Measurements from ENCODE around the gene PAX7. TPM values are rescaled to one million over a fixed set of nuclear protein-coding genes. Genes with fewer than 3 reads are reported as not detected.

PAX7 gene
- total RNA-seq, 4 donors from 2014 or later: not detected

DNA sequence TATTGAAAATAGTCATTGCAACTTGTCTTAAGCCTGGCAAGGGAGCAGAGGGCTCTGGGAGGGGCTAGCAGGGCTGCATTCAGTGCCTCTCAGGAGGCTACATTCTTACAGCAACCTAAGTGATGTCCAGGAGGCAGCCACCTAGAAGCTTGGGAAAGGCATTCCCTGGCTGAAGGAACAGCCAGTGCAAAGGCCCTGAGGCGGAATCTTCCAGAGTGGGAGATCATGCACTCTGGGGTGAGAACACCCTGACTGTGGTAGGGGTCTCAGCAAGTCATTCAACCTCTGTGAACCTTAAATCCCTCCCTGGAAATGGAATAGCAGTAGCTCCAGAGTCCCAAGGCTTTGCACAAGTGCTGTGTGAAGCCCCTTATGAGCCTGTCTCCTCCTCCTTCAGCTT, 144.7 kb downstream of the PAX7 start:
- no peak overlapping the region for H3K4me3 ChIP-seq
- no peaks in the 10 kb centered on the region for H3K36me3 ChIP-seq
- no peaks in the 10 kb centered on the region for H3K4me1 ChIP-seq
- peaks cover 0 to 4% of the 10 kb centered on the region in 2 donors for H3K27me3 ChIP-seq
- no peaks in the 10 kb centered on the region for H3K9me3 ChIP-seq
- no peak for DNase-seq
- no peak overlapping the region for H3K27ac ChIP-seq
- TF ChIP-seq, protein P1, sequence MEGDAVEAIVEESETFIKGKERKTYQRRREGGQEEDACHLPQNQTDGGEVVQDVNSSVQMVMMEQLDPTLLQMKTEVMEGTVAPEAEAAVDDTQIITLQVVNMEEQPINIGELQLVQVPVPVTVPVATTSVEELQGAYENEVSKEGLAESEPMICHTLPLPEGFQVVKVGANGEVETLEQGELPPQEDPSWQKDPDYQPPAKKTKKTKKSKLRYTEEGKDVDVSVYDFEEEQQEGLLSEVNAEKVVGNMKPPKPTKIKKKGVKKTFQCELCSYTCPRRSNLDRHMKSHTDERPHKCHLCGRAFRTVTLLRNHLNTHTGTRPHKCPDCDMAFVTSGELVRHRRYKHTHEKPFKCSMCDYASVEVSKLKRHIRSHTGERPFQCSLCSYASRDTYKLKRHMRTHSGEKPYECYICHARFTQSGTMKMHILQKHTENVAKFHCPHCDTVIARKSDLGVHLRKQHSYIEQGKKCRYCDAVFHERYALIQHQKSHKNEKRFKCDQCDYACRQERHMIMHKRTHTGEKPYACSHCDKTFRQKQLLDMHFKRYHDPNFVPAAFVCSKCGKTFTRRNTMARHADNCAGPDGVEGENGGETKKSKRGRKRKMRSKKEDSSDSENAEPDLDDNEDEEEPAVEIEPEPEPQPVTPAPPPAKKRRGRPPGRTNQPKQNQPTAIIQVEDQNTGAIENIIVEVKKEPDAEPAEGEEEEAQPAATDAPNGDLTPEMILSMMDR (IDR thresholded peaks at IDR 0.05): no peak
- no peak for TF ChIP-seq POLR2A (IDR thresholded peaks at IDR 0.05)
- intact Hi-C loops (cut with DNase I; ENCODE audit: low total_unique reads): no loop called here

DNA sequence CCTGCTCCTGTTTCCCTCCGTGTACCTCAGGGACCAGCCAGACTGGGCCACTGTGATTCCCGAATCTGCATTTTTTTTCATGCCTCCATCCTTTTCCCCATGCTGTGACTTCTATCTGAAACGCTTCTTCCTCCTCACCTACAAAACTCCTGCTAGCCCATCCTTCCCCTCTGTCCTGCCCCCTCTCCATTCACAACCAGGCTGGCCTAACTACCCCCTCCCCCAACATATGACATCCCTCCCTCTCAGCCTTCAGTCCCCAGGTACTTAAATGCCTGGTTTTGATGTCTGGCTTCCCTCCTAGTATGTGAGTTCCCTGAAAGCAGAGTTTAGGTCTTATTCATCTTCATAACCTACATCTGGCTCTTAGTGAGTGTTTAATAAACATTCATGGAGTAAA, 146.1 kb downstream of the PAX7 start:
- Histone ChIP-seq H3K9me3 (no peaks in the 10 kb centered on the region), H3K27ac (no peak overlapping the region), H3K4me1 (no peaks in the 10 kb centered on the region), H3K4me3 (no peak overlapping the region), H3K27me3 (peaks cover 0 to 4% of the 10 kb centered on the region in 2 donors), H3K36me3 (no peaks in the 10 kb centered on the region)
- intact Hi-C loops (cut with DNase I; ENCODE audit: low total_unique reads): no loop called here
- no peak for TF ChIP-seq POLR2A (IDR thresholded peaks at IDR 0.05)
- TF ChIP-seq, protein P1 (IDR thresholded peaks at IDR 0.05): no peak
- no peak for DNase-seq

DNA sequence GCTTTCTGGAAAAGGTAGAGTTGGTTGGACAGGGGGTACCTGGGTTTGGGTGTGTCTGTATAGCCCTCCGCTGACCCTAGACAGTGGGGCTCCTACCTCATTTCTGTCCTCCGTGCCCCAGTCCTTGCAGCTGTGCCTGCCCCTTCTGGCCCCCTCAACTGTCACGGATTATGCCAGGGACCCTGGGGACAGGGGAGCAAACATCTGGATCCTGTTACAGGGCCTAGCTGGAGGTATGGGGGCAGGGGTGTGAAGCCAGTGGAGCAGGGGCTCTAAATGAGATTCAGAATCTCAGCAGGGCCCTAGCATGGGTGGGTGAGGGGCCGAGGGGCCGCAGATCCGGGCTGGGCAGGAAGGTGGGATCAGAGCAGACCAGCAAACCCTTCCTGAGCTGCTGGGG, 147.8 kb downstream of the PAX7 start:
- H3K27me3 ChIP-seq: peaks cover 0 to 4% of the 10 kb centered on the region in 2 donors

DNA sequence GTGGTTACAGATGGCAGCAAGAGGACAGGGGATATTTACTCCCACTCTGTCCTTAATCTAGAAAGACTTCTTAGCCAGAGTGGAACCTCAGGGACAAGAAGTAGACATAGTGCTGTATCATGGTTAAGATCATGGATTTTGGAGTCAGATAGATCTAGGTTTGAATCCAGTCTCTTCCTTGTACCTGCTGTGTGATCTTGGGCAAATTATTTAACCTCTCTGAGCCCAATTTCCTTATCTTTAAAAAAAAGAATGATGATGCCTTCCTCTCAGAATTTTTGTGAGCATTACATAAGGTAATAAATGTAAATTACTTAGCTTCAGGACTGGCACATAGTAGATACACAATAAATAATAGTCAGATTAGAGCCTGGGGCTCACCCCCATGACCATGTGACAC, 150.4 kb downstream of the PAX7 start:
- Histone ChIP-seq H3K27me3 (no peaks in the 10 kb centered on the region), H3K27ac (no peak overlapping the region), H3K4me3 (no peak overlapping the region), H3K9me3 (no peaks in the 10 kb centered on the region), H3K4me1 (no peaks in the 10 kb centered on the region), H3K36me3 (no peaks in the 10 kb centered on the region)
- intact Hi-C loops (cut with DNase I; ENCODE audit: low total_unique reads): no loop called here
- TF ChIP-seq, protein P1 (IDR thresholded peaks at IDR 0.05): no peak
- TF ChIP-seq POLR2A (IDR thresholded peaks at IDR 0.05): no peak
- no peak for DNase-seq

More for the DNA sequence above, 147.8 kb downstream of the PAX7 start:
- intact Hi-C loops (cut with DNase I; ENCODE audit: low total_unique reads): no loop called here
- Histone ChIP-seq H3K4me1 (no peaks in the 10 kb centered on the region), H3K9me3 (no peaks in the 10 kb centered on the region), H3K36me3 (no peaks in the 10 kb centered on the region), H3K4me3 (no peak overlapping the region), H3K27ac (no peak overlapping the region)
- TF ChIP-seq, protein P1 (IDR thresholded peaks at IDR 0.05): no peak
- TF ChIP-seq POLR2A (IDR thresholded peaks at IDR 0.05): no peak
- DNase-seq: no peak

DNA sequence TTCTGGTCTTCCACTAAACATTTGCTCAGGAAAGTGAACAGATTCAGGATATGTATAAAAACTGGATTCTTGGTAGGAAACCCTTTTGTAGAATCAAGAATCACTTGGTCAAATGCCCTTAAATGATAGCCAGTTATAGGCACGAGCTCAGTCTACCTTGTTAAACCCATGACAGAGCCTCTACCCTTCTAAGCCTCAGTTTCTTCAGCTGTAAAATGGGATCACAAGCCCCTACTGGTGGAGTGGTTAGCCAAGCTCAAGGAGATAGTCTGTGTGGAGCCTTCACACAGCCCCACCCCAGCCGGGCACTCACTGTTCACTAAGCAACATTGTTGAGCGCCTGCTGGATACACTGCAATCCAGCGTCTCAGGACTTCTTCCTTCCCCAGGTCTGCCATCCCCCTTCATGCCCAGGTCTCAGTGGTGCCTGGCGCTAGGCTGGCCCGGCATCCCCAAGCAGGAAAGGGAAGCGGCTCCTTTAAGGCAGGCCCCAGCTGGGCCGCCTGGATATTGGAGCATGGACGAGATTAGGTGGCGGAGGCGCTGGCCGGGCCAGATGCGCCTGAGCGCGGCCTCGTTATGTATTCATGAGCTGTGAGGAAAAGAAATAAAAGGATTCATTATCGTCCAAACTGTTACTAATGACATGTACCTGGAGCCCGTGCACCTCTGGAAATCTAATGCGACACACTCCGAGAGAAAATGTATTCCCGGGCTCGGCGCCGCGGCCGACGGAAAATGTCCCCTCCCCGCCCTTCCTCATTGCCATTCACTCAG, 153.2 kb downstream of the PAX7 start:
- Histone ChIP-seq H3K27me3 (no peaks in the 10 kb centered on the region), H3K4me1 (no peaks in the 10 kb centered on the region), H3K9me3 (no peaks in the 10 kb centered on the region), H3K27ac (no peak overlapping the region), H3K36me3 (no peaks in the 10 kb centered on the region), H3K4me3 (no peak overlapping the region)
- intact Hi-C loops (cut with DNase I; ENCODE audit: low total_unique reads): no loop called here
- DNase-seq: no peak
- TF ChIP-seq POLR2A (IDR thresholded peaks at IDR 0.05): no peak
- TF ChIP-seq, protein P1 (IDR thresholded peaks at IDR 0.05): no peak

All from uterus (tissue), 4 donors.